Measurements from ENCODE around the gene SKA2. TPM values are rescaled to one million over a fixed set of nuclear protein-coding genes. Genes with fewer than 3 reads are reported as not detected.

The SKA2 gene
- total RNA-seq, 1 experiment from 2014 or later, result 91.9 TPM

DNA sequence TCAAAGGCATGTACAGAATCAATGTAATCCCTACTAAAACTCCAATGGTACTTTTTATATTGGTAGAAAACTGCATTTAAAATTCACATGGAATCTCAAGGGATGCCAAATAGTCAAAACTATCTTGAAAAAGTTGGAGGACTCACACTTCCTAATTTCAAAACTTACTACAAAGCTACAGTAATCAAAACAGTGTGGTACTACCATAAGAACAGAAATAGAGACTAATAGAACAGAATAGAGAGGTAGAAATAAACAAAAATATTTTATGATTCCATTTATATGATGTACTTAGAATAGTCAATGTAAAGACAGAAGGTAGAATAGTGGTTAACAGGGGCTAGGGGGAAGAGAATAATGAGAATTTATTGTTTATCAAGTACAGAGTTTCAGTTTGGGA lies 57.1 kb downstream of the SKA2 start:
- Histone ChIP-seq H2BK15ac (ENCODE audit: low read depth, low read length) (no peak overlapping the region), H3K18ac (ENCODE audit: insufficient read length, low read depth, low read length) (no peak overlapping the region), H2BK20ac (ENCODE audit: low read depth, low read length, poor library complexity, severe bottlenecking) (no peak overlapping the region), H2AFZ (ENCODE audit: low read length) (no peak overlapping the region), H2BK5ac (ENCODE audit: insufficient read length, low read length) (no peak overlapping the region), H2BK12ac (ENCODE audit: insufficient read length, low read depth, low read length) (no peak overlapping the region), H4K91ac (ENCODE audit: insufficient read length, low read depth, low read length) (no peak overlapping the region), H3K79me2 (ENCODE audit: insufficient read depth, low read length) (no peaks in the 10 kb centered on the region; the same call in 1 of the 2 replicates), H2BK120ac (ENCODE audit: low read depth, low read length, poor library complexity, severe bottlenecking) (no peak overlapping the region), H3K9ac (ENCODE audit: extremely low read depth, insufficient read length, low read length) (no peak overlapping the region), H3K4me2 (ENCODE audit: insufficient read depth, insufficient read length, low read length) (no peak overlapping the region), H4K8ac (replicated peaks; ENCODE audit: insufficient read length, low read depth, low read length) (no peak overlapping the region), H2AK5ac (ENCODE audit: insufficient read length, low read length) (no peak overlapping the region), H3K14ac (ENCODE audit: insufficient read depth, low read length) (no peak overlapping the region), H3T11ph (ENCODE audit: low read length) (no peak overlapping the region), H3K56ac (ENCODE audit: insufficient read length, low read depth, low read length) (no peak overlapping the region), H4K5ac (ENCODE audit: insufficient read length, low read depth, low read length) (no peak overlapping the region), H3K79me1 (ENCODE audit: insufficient read depth, low read depth, low read length, poor library complexity, severe bottlenecking) (peaks cover 3% of the 10 kb centered on the region), H4K20me1 (ENCODE audit: control insufficient read depth, insufficient read depth, insufficient read length) (no peaks in the 10 kb centered on the region), H3K23me2 (ENCODE audit: insufficient read length, low read depth, low read length, poor library complexity, severe bottlenecking) (no peaks in the 10 kb centered on the region), H3K27ac (ENCODE audit: insufficient read length, low read depth, low read length) (no peak overlapping the region), H3K23ac (ENCODE audit: insufficient read length, low read depth, low read length) (no peak overlapping the region), H3K9me3 (ENCODE audit: control insufficient read depth, low read depth, low read length) (no peaks in the 10 kb centered on the region), H3K4me1 (ENCODE audit: insufficient read depth, low read length) (no peaks in the 10 kb centered on the region), H3K4ac (ENCODE audit: low read depth, low read length) (no peak overlapping the region), H3K27me3 (ENCODE audit: insufficient read depth, low read length) (no peaks in the 10 kb centered on the region)
- TF ChIP-seq, protein P1, sequence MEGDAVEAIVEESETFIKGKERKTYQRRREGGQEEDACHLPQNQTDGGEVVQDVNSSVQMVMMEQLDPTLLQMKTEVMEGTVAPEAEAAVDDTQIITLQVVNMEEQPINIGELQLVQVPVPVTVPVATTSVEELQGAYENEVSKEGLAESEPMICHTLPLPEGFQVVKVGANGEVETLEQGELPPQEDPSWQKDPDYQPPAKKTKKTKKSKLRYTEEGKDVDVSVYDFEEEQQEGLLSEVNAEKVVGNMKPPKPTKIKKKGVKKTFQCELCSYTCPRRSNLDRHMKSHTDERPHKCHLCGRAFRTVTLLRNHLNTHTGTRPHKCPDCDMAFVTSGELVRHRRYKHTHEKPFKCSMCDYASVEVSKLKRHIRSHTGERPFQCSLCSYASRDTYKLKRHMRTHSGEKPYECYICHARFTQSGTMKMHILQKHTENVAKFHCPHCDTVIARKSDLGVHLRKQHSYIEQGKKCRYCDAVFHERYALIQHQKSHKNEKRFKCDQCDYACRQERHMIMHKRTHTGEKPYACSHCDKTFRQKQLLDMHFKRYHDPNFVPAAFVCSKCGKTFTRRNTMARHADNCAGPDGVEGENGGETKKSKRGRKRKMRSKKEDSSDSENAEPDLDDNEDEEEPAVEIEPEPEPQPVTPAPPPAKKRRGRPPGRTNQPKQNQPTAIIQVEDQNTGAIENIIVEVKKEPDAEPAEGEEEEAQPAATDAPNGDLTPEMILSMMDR (conservative IDR thresholded peaks at IDR 0.05), result no peak
- Mint-ChIP-seq H3K4me3 (no peak overlapping the region), H3K27ac (no peak overlapping the region), H3K27me3 (ENCODE audit: low read depth) (no peaks in the 10 kb centered on the region), H3K36me3 (ENCODE audit: insufficient read depth in 1 of 3, low read depth in 3 of 3) (peaks cover 18 to 37% (median 31%) of the 10 kb centered on the region in 3 experiments), H3K4me1 (no peaks in the 10 kb centered on the region), H3K9me3 (no peaks in the 10 kb centered on the region)
- no peak for DNase-seq

Data from H9 (cell line).